Measurements from ENCODE around the gene TAF10.

- no peak for TF ChIP-seq CTCF (IDR thresholded peaks at IDR 0.05)
- TF ChIP-seq POLR2A (IDR thresholded peaks at IDR 0.05): no peak
Measured at GRCh38 chr11:6571434-6572008, 40.5 kb downstream of the TAF10 start.
